GM12878 (cell line): ENCODE results near the gene RUVBL2. TPM values are rescaled to one million over a fixed set of nuclear protein-coding genes. Genes with fewer than 3 reads are reported as not detected.
"Not testable (repeated sequence)": the region's sequence is repeated elsewhere in the genome, so short reads cannot be mapped to it uniquely, and the experiment has no call there.

Source experiments
- ATAC-seq: fragments of 200-7000 bp; cut with Tn5 transposase; 3 replicates; pipeline ENCODE4 v1.9.1; 2020; ENCODE audit warnings: mild to moderate bottlenecking, moderate library complexity
- BruUV-seq: library from RNA; stranded (reverse); fragments of 400-500 nt; replicated peaks from 2 replicates; lab custom pipeline; 2021; lab: Mats Ljungman, UMichigan
- CTCF ChIA-PET: fragments of 300-600 bp; sonication (Branson Sonifier 250); formaldehyde crosslinking; extraction: SDS; loops from one replicate; lab custom pipeline; 2021; ENCODE audit warnings: inconsistent platforms; lab: Yijun Ruan, JAX
- POLR2A ChIA-PET: fragments of 350-600 bp; formaldehyde crosslinking; extraction: SDS; loops from one replicate; lab custom pipeline; 2021; ENCODE audit warnings: inconsistent platforms; lab: Charles Lee
- RAD21 ChIA-PET: fragments of 300-600 bp; sonication (Branson Sonifier 250); formaldehyde crosslinking; loops from one replicate; lab custom pipeline; 2023; ENCODE audit warnings: antibody characterized with exemption; ENCODE audit not compliant: unreplicated experiment; lab: Charles Lee
- SMC1A ChIA-PET: fragments of 300-600 bp; sonication (Branson Sonifier 250); formaldehyde crosslinking; loops from one replicate; lab custom pipeline; 2023; ENCODE audit not compliant: unreplicated experiment, uncharacterized antibody; lab: Charles Lee
- DNase-seq: peaks from one replicate; pipeline ENCODE4 v3.0.0-alpha.2; 2011; ENCODE audit warnings: low read depth, low spot score
- FAIRE-seq: peaks from 3 replicates; lab custom pipeline; 2011; peaks lifted over from hg19 to GRCh38; lab: Jason Lieb, UNC
- H2AFZ ChIP-seq: 2 replicates; pipeline ENCODE4 v1.6.0; 2011; ENCODE audit warnings: low read depth, low read length, control low read depth; ENCODE audit not compliant: control insufficient read depth
- H3K27ac ChIP-seq: 2 replicates; pipeline ENCODE4 v1.5.1; 2011; ENCODE audit warnings: control low read depth; ENCODE audit not compliant: control insufficient read depth, insufficient read depth
- H3K27me3 ChIP-seq, 2 experiments: replicated peaks in 1 of 2; 2 replicates each; pipeline versions ENCODE4 v1.6.0 to v1.6.1; 2011; ENCODE audit warnings: low read length in 1 of 2; ENCODE audit not compliant: control insufficient read depth in 2 of 2, insufficient read depth in 2 of 2
- H3K36me3 ChIP-seq, 2 experiments: 2 replicates each; pipeline ENCODE4 v1.5.1; 2011; ENCODE audit warnings: low read length in 1 of 2; ENCODE audit not compliant: control insufficient read depth in 2 of 2, insufficient read depth in 2 of 2
- H3K4me1 ChIP-seq: 2 replicates; pipeline ENCODE4 v1.6.1; 2011; ENCODE audit warnings: mild to moderate bottlenecking, low read length, moderate library complexity, mixed read lengths; ENCODE audit not compliant: control insufficient read depth, insufficient read depth
- H3K4me2 ChIP-seq: 2 replicates; pipeline ENCODE4 v1.6.0; 2011; ENCODE audit warnings: control low read depth; ENCODE audit not compliant: control insufficient read depth, insufficient read depth
- H3K4me3 ChIP-seq: fragments of 200-600 bp; sonication (generic); 2 replicates; pipeline ENCODE4 v1.5.1; 2016
- H3K79me2 ChIP-seq: 2 replicates; pipeline ENCODE4 v1.6.0; 2011; ENCODE audit warnings: low read length; ENCODE audit not compliant: control insufficient read depth, insufficient read depth
- H3K9ac ChIP-seq: 2 replicates; pipeline ENCODE4 v1.8.0; 2011; ENCODE audit warnings: low read length, control low read depth, mixed read lengths; ENCODE audit not compliant: control insufficient read depth, insufficient read depth
- H3K9me3 ChIP-seq: replicated peaks from 3 replicates; pipeline ENCODE4 v1.5.1; 2011; ENCODE audit warnings: mild to moderate bottlenecking, low read length; ENCODE audit not compliant: control insufficient read depth, insufficient read depth
- H4K20me1 ChIP-seq: 2 replicates; pipeline ENCODE4 v1.6.0; 2011; ENCODE audit not compliant: control insufficient read depth, insufficient read depth
- BHLHE40 ChIP-seq, 2 experiments: fragments of 450-650 bp in 1 of 2; IDR thresholded peaks; 2 replicates each; pipeline ENCODE4 v1.6.1; 2011 to 2017; ENCODE audit warnings: low read depth in 2 of 2, borderline replicate concordance in 1 of 2, improper control_type of control experiment in 1 of 2, low read length in 1 of 2, mild to moderate bottlenecking in 1 of 2
- EP300 ChIP-seq, 2 experiments: fragments of 150-350 bp in 1 of 2; IDR thresholded peaks; 2 replicates each; pipeline ENCODE4 v1.6.1; 2011 to 2012; ENCODE audit warnings: low read depth in 2 of 2, low read length in 2 of 2, borderline replicate concordance in 1 of 2, improper control_type of control experiment in 1 of 2, inconsistent platforms in 1 of 2; ENCODE audit not compliant: control insufficient read depth in 1 of 2
- FOXM1 ChIP-seq: IDR thresholded peaks from 2 replicates; pipeline ENCODE4 v1.6.1; 2012; ENCODE audit warnings: low read depth, mild to moderate bottlenecking, inconsistent platforms, low read length, moderate library complexity
- IKZF1 ChIP-seq: fragments of 450-650 bp; conservative IDR thresholded peaks from 2 replicates; pipeline ENCODE4 v1.6.1; 2017; ENCODE audit warnings: antibody characterized with exemption, mild to moderate bottlenecking
- SUZ12 ChIP-seq: fragments of 200-600 bp; sonication (generic); IDR thresholded peaks from one replicate; pipeline ENCODE4 v1.6.1; 2018; ENCODE audit warnings: antibody characterized with exemption, mild to moderate bottlenecking; ENCODE audit not compliant: unreplicated experiment
- WRNIP1 ChIP-seq: IDR thresholded peaks from 2 replicates; pipeline ENCODE4 v1.6.1; 2011; ENCODE audit warnings: low read depth, low read length, improper control_type of control experiment, borderline replicate concordance
- WGBS: methylation state at CpG from one replicate; pipeline ENCODE4 v1.1.6; 2016; ENCODE audit warnings: low lambda C conversion rate; ENCODE audit not compliant: insufficient replicate concordance, insufficient coverage; ENCODE audit errors: missing lambda C conversion rate; 5-methylcytosine and 5-hydroxymethylcytosine counted together
- in situ Hi-C: fragments of 300-500 bp; cut with MboI; formaldehyde crosslinking; loops from 9 replicates; pipeline ENCODE4 v1.14.3; 2018; ENCODE audit warnings: mixed read lengths
- intact Hi-C: fragments of 100-400 bp; cut with micrococcal nuclease; formaldehyde crosslinking; loops from one replicate; pipeline ENCODE4 v1.14.2; 2022; ENCODE audit not compliant: unreplicated experiment
- polyA plus RNA-seq, 11 experiments: library from polyadenylated mRNA; depleted of rRNA in 4 of 11; unstranded in 6 of 11; stranded (reverse) in 5 of 11; fragments of >200 nt; fragmentation: Nextera tagmentation in 4 of 11; fragmentation: Illumina TruSeq in 1 of 11; extraction: Ambion mirVana in 4 of 11; extraction: Trizol in 1 of 11; gene quantifications; 1 replicate in 1 of 11; 2 replicates in 10 of 11; pipeline versions ENCODE4 v1.2.1 to v1.2.3, GENCODE V29; 2011 to 2016; ENCODE audit warnings: inconsistent platforms in 2 of 11, missing spikeins in 2 of 11, low read depth in 1 of 11
- total RNA-seq, 4 experiments: library from RNA; depleted of rRNA in 3 of 4; stranded (reverse); fragments of >200 nt in 3 of 4; fragmentation: Illumina TruSeq in 1 of 4; extraction: Trizol in 1 of 4; gene quantifications; 2 replicates each; pipeline versions ENCODE4 v1.2.1 to v1.2.3, GENCODE V29; 2013 to 2021
- TF ChIP-seq, protein P1 (sequence below), 3 experiments: IDR thresholded peaks in 2 of 3; conservative IDR thresholded peaks in 1 of 3; 2 replicates each; pipeline ENCODE4 v1.5.1; 2011; ENCODE audit warnings: low read depth in 3 of 3, low read length in 3 of 3, mild to moderate bottlenecking in 3 of 3, control low read depth in 2 of 3, moderate library complexity in 2 of 3, inconsistent platforms in 1 of 3, mixed read lengths in 1 of 3; ENCODE audit not compliant: control insufficient read depth in 2 of 3, insufficient read depth in 1 of 3; ENCODE audit errors: extremely low read depth in 1 of 3

Gene RUVBL2
- total and polyA plus RNA-seq, 10 of the 15 experiments (the other 5 are each of a cell fraction or from before 2014, with no cell fraction given): 33.8 to 224 (median 125) TPM

DNA sequence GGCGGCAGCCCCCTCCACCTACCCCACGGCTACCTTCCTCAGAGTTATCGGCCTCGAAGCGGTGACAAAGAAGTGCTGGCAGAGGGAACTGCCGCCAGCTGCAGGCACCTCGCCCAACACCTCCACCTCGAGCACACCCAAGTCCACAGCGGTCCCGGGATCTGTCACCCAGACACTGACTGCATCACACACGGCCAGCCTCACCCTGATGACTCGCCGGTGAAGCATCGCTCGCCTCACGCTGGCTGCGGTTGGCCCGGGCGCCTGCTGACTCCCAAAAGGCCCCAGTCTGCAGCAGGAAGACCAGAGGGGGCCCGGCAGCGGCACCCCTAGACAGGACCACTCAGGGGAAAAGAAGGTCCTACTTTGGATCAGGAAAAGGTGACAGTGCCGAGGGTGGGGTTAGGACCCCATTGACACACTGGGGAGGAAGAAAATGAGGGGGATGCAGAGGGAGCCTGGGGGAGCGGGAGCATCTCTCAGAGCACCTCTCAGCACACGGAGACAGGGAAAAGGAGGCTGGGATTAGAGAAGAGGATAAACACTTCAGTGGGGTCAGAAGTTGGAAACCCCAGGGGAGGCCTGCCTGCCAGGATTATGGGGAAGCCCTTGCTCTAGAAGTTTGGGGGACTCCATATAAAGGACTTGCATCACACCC is 56.8 kb downstream of the RUVBL2 start:
- H3K27me3 ChIP-seq, intact Hi-C loops, CTCF ChIA-PET, H3K4me1 ChIP-seq, ATAC-seq, POLR2A ChIA-PET, BruUV-seq, in situ Hi-C loops, DNase-seq, H3K4me3 ChIP-seq, H4K20me1 ChIP-seq, H3K27ac ChIP-seq, FAIRE-seq, H2AFZ ChIP-seq, H3K79me2 ChIP-seq, H3K9me3 ChIP-seq, H3K36me3 ChIP-seq, H3K9ac ChIP-seq, RAD21 ChIA-PET, H3K4me2 ChIP-seq, SMC1A ChIA-PET: not testable (repeated sequence)
- 55% methylated on average over 23 of the region's 24 CpGs for WGBS

DNA sequence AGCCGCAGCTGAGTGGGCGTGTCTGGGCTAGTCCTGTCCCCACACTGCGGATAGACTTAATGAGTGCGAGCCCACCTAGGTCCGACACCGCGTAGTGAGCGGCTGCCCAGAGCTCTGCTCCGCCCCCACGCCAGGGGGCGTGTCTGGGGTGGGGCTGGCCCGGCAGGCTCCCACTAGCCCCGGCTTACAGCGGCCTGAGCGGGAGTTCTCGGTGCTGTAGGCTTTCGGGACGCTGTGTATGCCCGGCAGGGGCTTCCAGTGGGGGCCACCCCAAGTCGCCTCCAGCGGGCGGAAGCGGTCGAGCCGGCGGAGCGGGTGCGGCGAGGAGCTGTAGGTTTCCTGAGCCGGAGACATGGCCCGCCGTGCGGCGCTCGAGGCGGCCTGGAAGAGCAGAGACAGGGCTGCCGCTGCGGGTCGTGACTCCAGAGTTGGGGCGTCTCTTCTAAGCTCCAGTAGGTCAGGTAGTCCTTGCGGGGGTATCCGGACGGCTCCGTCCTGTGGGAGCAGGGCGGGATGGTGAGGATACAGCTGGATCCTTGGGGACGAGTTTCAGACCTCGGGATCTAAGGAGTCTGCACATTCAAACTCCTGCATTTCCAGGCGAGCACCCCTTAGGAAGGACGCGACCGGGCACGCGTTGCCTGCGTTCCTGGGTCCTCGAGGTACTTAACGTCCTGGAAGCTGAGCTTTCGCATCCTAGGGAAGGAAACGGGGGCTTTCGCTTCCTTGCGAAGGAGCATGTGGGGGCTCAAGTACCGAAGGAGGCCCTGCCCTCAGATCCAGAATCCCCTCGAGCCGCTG is 62.6 kb downstream of the RUVBL2 start:
- 3% methylated on average over 63 of the region's 63 CpGs for WGBS
- H3K9ac ChIP-seq: no peak overlapping the region
- peak overlapping the region; percentile 37 for H2AFZ ChIP-seq
- DNase-seq: no peak
- FAIRE-seq: no peak
- ATAC-seq: peak; percentile 96
- TF ChIP-seq IKZF1: peak; percentile 33; the same call in 1 of the 2 replicates
- TF ChIP-seq SUZ12: peak; percentile 57
- TF ChIP-seq, protein P1, sequence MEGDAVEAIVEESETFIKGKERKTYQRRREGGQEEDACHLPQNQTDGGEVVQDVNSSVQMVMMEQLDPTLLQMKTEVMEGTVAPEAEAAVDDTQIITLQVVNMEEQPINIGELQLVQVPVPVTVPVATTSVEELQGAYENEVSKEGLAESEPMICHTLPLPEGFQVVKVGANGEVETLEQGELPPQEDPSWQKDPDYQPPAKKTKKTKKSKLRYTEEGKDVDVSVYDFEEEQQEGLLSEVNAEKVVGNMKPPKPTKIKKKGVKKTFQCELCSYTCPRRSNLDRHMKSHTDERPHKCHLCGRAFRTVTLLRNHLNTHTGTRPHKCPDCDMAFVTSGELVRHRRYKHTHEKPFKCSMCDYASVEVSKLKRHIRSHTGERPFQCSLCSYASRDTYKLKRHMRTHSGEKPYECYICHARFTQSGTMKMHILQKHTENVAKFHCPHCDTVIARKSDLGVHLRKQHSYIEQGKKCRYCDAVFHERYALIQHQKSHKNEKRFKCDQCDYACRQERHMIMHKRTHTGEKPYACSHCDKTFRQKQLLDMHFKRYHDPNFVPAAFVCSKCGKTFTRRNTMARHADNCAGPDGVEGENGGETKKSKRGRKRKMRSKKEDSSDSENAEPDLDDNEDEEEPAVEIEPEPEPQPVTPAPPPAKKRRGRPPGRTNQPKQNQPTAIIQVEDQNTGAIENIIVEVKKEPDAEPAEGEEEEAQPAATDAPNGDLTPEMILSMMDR (IDR thresholded peaks at IDR 0.05 in 2 of 3, conservative IDR thresholded peaks at IDR 0.05 in 1 of 3; ENCODE audit: control insufficient read depth in 2 of 3, extremely low read depth in 1 of 3, insufficient read depth in 1 of 3, low read depth in 3 of 3, low read length in 3 of 3): peak in 2 of 3 experiments; percentile 14 to 20; a peak in 2 of 6 replicates
- no peak for TF ChIP-seq EP300 (IDR thresholded peaks at IDR 0.05; ENCODE audit: borderline replicate concordance in 1 of 2, control insufficient read depth in 1 of 2, low read depth in 2 of 2, low read length in 2 of 2)
- TF ChIP-seq FOXM1: no peak
- no peak for TF ChIP-seq WRNIP1
- TF ChIP-seq BHLHE40 (IDR thresholded peaks at IDR 0.05; ENCODE audit: borderline replicate concordance in 1 of 2, low read depth in 2 of 2, low read length in 1 of 2): 0 out of 4 replicates have a peak, but pooled peaks of 1 of the 2 experiments have one; percentile 9
- SMC1A ChIA-PET: no interaction called here
- H3K4me3 ChIP-seq: peak overlapping the region; percentile 51; the same call in 1 of the 2 replicates
- intact Hi-C loops (no loop called here), in situ Hi-C loops (no loop called here)
- no peaks in the 10 kb centered on the region for H3K9me3 ChIP-seq
- H3K4me2 ChIP-seq: peak overlapping the region; percentile 95
- H3K27me3 ChIP-seq: peaks cover 3 to 16% of the 10 kb centered on the region in 2 experiments; a peak in 3 of 4 replicates
- CTCF ChIA-PET: interaction anchor here (1.0 kb wide), 2 partner anchors 41 to 138 kb away, joined by 3 to 4 read pairs; no protein-coding TSS in a partner anchor
- no peaks in the 10 kb centered on the region for H3K79me2 ChIP-seq
- POLR2A ChIA-PET: interaction anchor here (0.6 kb wide), 1 partner anchor 673 kb away, joined by 5 read pairs; no protein-coding TSS in a partner anchor
- no peaks in the 10 kb centered on the region for H4K20me1 ChIP-seq
- no TSS peak for BruUV-seq
- H3K27ac ChIP-seq: no peak overlapping the region
- RAD21 ChIA-PET: interaction anchor here (0.9 kb wide), 1 partner anchor 41 kb away, joined by 3 read pairs; no protein-coding TSS in a partner anchor
- H3K4me1 ChIP-seq: no peaks in the 10 kb centered on the region
- H3K36me3 ChIP-seq: no peaks in the 10 kb centered on the region
